Measurements from ENCODE around the gene HLA-A. TPM values are rescaled to one million over a fixed set of nuclear protein-coding genes. Genes with fewer than 3 reads are reported as not detected.

HLA-A gene
- total RNA-seq, 1 donor: 325 TPM

- DNase-seq (ENCODE audit: low read depth): no peak
- TF ChIP-seq CTCF (IDR thresholded peaks at IDR 0.05; ENCODE audit: insufficient read depth, low read depth, low read length): no peak
- no peak overlapping the region for H3K4me3 ChIP-seq (ENCODE audit: low read depth, low read length)
Measured at GRCh38 chr6:29908710-29909109, 33.6 kb upstream of the HLA-A start.

GRCh38 chr6:29909985-29910384 is 32.3 kb upstream of the HLA-A start:
- H3K4me3 ChIP-seq (ENCODE audit: low read depth, low read length): no peak overlapping the region
- no peak for TF ChIP-seq CTCF (IDR thresholded peaks at IDR 0.05; ENCODE audit: insufficient read depth, low read depth, low read length)
- no peak for DNase-seq (ENCODE audit: low read depth)

GRCh38 chr6:29912840-29913239 is 29.5 kb upstream of the HLA-A start:
- TF ChIP-seq CTCF (IDR thresholded peaks at IDR 0.05; ENCODE audit: insufficient read depth, low read depth, low read length): no peak
- DNase-seq (ENCODE audit: low read depth): no peak
- no peak overlapping the region for H3K4me3 ChIP-seq (ENCODE audit: low read depth, low read length)

DNA sequence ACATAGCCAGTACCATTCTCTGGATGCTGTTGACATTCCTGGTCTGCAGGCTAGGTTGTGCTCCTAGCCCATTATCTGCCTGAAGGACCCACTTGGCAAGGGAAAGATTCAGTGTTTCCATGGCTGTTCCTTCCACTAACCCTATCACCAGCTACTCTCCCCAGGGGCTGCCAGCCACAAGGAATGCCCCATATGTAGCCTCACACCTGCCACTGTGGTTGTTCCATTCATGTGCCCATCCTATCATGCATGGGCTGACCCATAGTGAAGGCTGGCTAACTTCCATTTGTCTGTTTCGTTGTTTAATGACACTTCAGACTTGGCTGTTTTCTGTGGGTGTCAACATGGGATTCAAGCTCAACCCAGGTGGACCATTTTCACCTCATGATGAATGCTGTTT is 25.6 kb upstream of the HLA-A start:
- no peak overlapping the region for H3K4me3 ChIP-seq (ENCODE audit: low read depth, low read length)
- no peak for TF ChIP-seq CTCF (IDR thresholded peaks at IDR 0.05; ENCODE audit: insufficient read depth, low read depth, low read length)
- no peak for DNase-seq (ENCODE audit: low read depth)

GRCh38 chr6:29917857-29918256 is 24.5 kb upstream of the HLA-A start:
- no peak for TF ChIP-seq CTCF (IDR thresholded peaks at IDR 0.05; ENCODE audit: insufficient read depth, low read depth, low read length)
- no peak for DNase-seq (ENCODE audit: low read depth)
- no peak overlapping the region for H3K4me3 ChIP-seq (ENCODE audit: low read depth, low read length)

- no peak for DNase-seq (ENCODE audit: low read depth)
- no peak overlapping the region for H3K4me3 ChIP-seq (ENCODE audit: low read depth, low read length)
- TF ChIP-seq CTCF (IDR thresholded peaks at IDR 0.05; ENCODE audit: insufficient read depth, low read depth, low read length): no peak
Measured at GRCh38 chr6:29919506-29920445, 22.6 kb upstream of the HLA-A start.

All from fibroblast of villous mesenchyme (primary cell).